GM12878 (cell line): Measurements from ENCODE around the gene TRIOBP. TPM values are rescaled to one million over a fixed set of nuclear protein-coding genes. Genes with fewer than 3 reads are reported as not detected.

Experiments
- CREB1 ChIP-seq: IDR thresholded peaks from 2 replicates; pipeline ENCODE4 v1.6.1; 2012; ENCODE audit warnings: low read depth, mild to moderate bottlenecking, inconsistent platforms
- DPF2 ChIP-seq: fragments of 450-650 bp; IDR thresholded peaks from 2 replicates; pipeline ENCODE4 v1.6.1; 2017; ENCODE audit warnings: mild to moderate bottlenecking
- FOXM1 ChIP-seq: IDR thresholded peaks from 2 replicates; pipeline ENCODE4 v1.6.1; 2012; ENCODE audit warnings: low read depth, mild to moderate bottlenecking, inconsistent platforms, low read length, moderate library complexity
- HCFC1 ChIP-seq: fragments of 150-350 bp; IDR thresholded peaks from 2 replicates; pipeline ENCODE4 v1.6.1; 2014; ENCODE audit warnings: low read length
- POLR2AphosphoS2 ChIP-seq: IDR thresholded peaks from 2 replicates; pipeline ENCODE4 v1.6.1; 2011; ENCODE audit warnings: low read depth, mild to moderate bottlenecking, low read length, improper control_type of control experiment, moderate library complexity
- POLR2AphosphoS5 ChIP-seq: IDR thresholded peaks from 2 replicates; pipeline ENCODE4 v1.6.1; 2011; ENCODE audit warnings: mild to moderate bottlenecking, low read length, inconsistent platforms
- RAD21 ChIP-seq: IDR thresholded peaks from 2 replicates; pipeline ENCODE4 v1.6.1; 2011; ENCODE audit warnings: mild to moderate bottlenecking, low read depth, low read length, moderate library complexity; ENCODE audit not compliant: insufficient read depth
- RAD51 ChIP-seq: fragments of 450-650 bp; IDR thresholded peaks from 2 replicates; pipeline ENCODE4 v1.6.1; 2016; ENCODE audit warnings: moderate library complexity, mild to moderate bottlenecking, inconsistent platforms
- RCOR1 ChIP-seq: conservative IDR thresholded peaks from 2 replicates; pipeline ENCODE4 v1.6.1; 2012; ENCODE audit warnings: low read depth, low read length, improper control_type of control experiment
- SMAD5 ChIP-seq: IDR thresholded peaks from 2 replicates; pipeline ENCODE4 v1.6.1; 2016; ENCODE audit warnings: antibody characterized with exemption, low read depth
- SUPT20H ChIP-seq: IDR thresholded peaks from 2 replicates; pipeline ENCODE4 v1.6.1; 2011; ENCODE audit warnings: low read depth, mild to moderate bottlenecking, low read length, moderate library complexity, borderline replicate concordance; ENCODE audit not compliant: control insufficient read depth
- TBL1XR1 ChIP-seq: IDR thresholded peaks from 2 replicates; pipeline ENCODE4 v1.6.1; 2012; ENCODE audit warnings: low read depth, low read length, improper control_type of control experiment
- TCF3 ChIP-seq: IDR thresholded peaks from 2 replicates; pipeline ENCODE4 v1.6.1; 2012; ENCODE audit warnings: low read depth, mild to moderate bottlenecking, low read length, borderline replicate concordance; ENCODE audit not compliant: insufficient read depth
- polyA plus RNA-seq, 11 experiments: library from polyadenylated mRNA; depleted of rRNA in 4 of 11; unstranded in 6 of 11; stranded (reverse) in 5 of 11; fragments of >200 nt; fragmentation: Nextera tagmentation in 4 of 11; fragmentation: Illumina TruSeq in 1 of 11; extraction: Ambion mirVana in 4 of 11; extraction: Trizol in 1 of 11; gene quantifications; 1 replicate in 1 of 11; 2 replicates in 10 of 11; pipeline versions ENCODE4 v1.2.1 to v1.2.3, GENCODE V29; 2011 to 2016; ENCODE audit warnings: inconsistent platforms in 2 of 11, missing spikeins in 2 of 11, low read depth in 1 of 11
- total RNA-seq, 4 experiments: library from RNA; depleted of rRNA in 3 of 4; stranded (reverse); fragments of >200 nt in 3 of 4; fragmentation: Illumina TruSeq in 1 of 4; extraction: Trizol in 1 of 4; gene quantifications; 2 replicates each; pipeline versions ENCODE4 v1.2.1 to v1.2.3, GENCODE V29; 2013 to 2021
- TF ChIP-seq, protein P1 (sequence below): fragments of 450-650 bp; formaldehyde crosslinking; IDR thresholded peaks from 2 replicates; pipeline ENCODE4 v1.4.0; 2020; ENCODE audit warnings: mild to moderate bottlenecking, moderate library complexity
- TF ChIP-seq, protein P2 (sequence below): fragments of 450-650 bp; IDR thresholded peaks from 2 replicates; pipeline ENCODE4 v1.6.1; 2016; ENCODE audit warnings: mild to moderate bottlenecking
- TF ChIP-seq, protein P3 (sequence below): IDR thresholded peaks from 2 replicates; pipeline ENCODE4 v1.6.1; 2011; ENCODE audit warnings: low read depth, low read length, improper control_type of control experiment, borderline replicate concordance
- TF ChIP-seq, protein P4 (sequence below): fragments of 450-650 bp; IDR thresholded peaks from 2 replicates; pipeline ENCODE4 v1.6.1; 2017; ENCODE audit warnings: mild to moderate bottlenecking, low read depth, inconsistent platforms; ENCODE audit not compliant: poor library complexity, severe bottlenecking
- TF ChIP-seq, protein P5 (sequence below): IDR thresholded peaks from 2 replicates; pipeline ENCODE4 v1.6.1; 2012; ENCODE audit warnings: low read depth, low read length, improper control_type of control experiment
- TF ChIP-seq, protein P6 (sequence below): fragments of 450-650 bp; IDR thresholded peaks from 2 replicates; pipeline ENCODE4 v1.6.1; 2016; ENCODE audit warnings: mild to moderate bottlenecking

The TRIOBP gene
- total and polyA plus RNA-seq, 10 of the 15 experiments (the other 5 are each of a cell fraction or from before 2014, with no cell fraction given): 0.21 to 23.6 (median 11.9) TPM

DNA sequence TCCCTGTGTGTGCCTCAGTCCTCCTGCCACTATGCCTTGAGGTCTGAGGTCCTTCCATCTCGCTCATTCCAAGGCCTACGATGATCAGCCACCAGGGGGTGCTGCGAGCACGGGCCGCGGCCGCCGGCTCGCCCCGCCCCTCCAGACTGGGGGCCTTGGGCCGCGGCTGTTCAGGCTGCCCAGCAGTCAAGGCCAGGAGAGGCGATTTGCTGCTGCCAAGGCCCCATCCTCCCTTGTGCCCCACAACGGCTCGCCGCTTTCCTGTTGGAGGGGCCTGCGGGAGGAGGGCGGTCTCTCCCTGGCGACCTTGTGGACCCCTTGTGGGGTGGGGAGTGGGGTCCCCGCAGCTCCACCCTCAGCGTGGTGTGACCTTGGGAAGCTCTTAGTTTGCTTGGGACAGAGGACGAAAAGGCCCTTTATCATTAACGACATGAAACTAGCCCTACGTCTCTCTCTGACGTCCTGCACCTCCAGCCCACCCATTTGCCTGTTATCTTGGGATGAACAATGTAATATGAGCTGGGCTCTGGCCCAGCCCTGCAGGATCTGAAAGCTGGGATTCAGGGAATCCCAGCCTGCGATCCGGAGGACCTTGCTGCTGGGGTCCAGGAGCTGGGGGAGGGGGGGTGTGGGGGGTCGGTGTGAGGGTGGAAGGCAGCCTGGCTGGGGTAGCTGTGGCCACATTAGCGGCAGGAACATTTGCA is 121.0 kb downstream of the TRIOBP start (continued):
- TF ChIP-seq, protein P1, sequence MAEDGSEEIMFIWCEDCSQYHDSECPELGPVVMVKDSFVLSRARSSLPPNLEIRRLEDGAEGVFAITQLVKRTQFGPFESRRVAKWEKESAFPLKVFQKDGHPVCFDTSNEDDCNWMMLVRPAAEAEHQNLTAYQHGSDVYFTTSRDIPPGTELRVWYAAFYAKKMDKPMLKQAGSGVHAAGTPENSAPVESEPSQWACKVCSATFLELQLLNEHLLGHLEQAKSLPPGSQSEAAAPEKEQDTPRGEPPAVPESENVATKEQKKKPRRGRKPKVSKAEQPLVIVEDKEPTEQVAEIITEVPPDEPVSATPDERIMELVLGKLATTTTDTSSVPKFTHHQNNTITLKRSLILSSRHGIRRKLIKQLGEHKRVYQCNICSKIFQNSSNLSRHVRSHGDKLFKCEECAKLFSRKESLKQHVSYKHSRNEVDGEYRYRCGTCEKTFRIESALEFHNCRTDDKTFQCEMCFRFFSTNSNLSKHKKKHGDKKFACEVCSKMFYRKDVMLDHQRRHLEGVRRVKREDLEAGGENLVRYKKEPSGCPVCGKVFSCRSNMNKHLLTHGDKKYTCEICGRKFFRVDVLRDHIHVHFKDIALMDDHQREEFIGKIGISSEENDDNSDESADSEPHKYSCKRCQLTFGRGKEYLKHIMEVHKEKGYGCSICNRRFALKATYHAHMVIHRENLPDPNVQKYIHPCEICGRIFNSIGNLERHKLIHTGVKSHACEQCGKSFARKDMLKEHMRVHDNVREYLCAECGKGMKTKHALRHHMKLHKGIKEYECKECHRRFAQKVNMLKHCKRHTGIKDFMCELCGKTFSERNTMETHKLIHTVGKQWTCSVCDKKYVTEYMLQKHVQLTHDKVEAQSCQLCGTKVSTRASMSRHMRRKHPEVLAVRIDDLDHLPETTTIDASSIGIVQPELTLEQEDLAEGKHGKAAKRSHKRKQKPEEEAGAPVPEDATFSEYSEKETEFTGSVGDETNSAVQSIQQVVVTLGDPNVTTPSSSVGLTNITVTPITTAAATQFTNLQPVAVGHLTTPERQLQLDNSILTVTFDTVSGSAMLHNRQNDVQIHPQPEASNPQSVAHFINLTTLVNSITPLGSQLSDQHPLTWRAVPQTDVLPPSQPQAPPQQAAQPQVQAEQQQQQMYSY: no peak
- TF ChIP-seq, protein P2, sequence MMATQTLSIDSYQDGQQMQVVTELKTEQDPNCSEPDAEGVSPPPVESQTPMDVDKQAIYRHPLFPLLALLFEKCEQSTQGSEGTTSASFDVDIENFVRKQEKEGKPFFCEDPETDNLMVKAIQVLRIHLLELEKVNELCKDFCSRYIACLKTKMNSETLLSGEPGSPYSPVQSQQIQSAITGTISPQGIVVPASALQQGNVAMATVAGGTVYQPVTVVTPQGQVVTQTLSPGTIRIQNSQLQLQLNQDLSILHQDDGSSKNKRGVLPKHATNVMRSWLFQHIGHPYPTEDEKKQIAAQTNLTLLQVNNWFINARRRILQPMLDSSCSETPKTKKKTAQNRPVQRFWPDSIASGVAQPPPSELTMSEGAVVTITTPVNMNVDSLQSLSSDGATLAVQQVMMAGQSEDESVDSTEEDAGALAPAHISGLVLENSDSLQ: no peak
- TF ChIP-seq FOXM1: no peak
- TF ChIP-seq RCOR1: no peak
- TF ChIP-seq POLR2AphosphoS2: 0 out of 2 replicates have a peak, but pooled peaks have one; percentile 11
- TF ChIP-seq, protein P3, sequence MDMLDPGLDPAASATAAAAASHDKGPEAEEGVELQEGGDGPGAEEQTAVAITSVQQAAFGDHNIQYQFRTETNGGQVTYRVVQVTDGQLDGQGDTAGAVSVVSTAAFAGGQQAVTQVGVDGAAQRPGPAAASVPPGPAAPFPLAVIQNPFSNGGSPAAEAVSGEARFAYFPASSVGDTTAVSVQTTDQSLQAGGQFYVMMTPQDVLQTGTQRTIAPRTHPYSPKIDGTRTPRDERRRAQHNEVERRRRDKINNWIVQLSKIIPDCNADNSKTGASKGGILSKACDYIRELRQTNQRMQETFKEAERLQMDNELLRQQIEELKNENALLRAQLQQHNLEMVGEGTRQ: no peak
- TF ChIP-seq, protein P4, sequence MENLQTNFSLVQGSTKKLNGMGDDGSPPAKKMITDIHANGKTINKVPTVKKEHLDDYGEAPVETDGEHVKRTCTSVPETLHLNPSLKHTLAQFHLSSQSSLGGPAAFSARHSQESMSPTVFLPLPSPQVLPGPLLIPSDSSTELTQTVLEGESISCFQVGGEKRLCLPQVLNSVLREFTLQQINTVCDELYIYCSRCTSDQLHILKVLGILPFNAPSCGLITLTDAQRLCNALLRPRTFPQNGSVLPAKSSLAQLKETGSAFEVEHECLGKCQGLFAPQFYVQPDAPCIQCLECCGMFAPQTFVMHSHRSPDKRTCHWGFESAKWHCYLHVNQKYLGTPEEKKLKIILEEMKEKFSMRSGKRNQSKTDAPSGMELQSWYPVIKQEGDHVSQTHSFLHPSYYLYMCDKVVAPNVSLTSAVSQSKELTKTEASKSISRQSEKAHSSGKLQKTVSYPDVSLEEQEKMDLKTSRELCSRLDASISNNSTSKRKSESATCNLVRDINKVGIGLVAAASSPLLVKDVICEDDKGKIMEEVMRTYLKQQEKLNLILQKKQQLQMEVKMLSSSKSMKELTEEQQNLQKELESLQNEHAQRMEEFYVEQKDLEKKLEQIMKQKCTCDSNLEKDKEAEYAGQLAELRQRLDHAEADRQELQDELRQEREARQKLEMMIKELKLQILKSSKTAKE: no peak
- 0 out of 2 replicates have a peak, but pooled peaks have one; percentile 18 for TF ChIP-seq CREB1
- TF ChIP-seq RAD21: peak; percentile 82
- TF ChIP-seq TBL1XR1: 0 out of 2 replicates have a peak, but pooled peaks have one; percentile 37
- TF ChIP-seq RAD51: no peak
- no peak for TF ChIP-seq TCF3
- TF ChIP-seq SMAD5: no peak
- TF ChIP-seq POLR2AphosphoS5: no peak
- TF ChIP-seq SUPT20H: no peak
- TF ChIP-seq, protein P5, sequence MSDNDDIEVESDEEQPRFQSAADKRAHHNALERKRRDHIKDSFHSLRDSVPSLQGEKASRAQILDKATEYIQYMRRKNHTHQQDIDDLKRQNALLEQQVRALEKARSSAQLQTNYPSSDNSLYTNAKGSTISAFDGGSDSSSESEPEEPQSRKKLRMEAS: no peak
- no peak for TF ChIP-seq DPF2
- TF ChIP-seq, protein P6, sequence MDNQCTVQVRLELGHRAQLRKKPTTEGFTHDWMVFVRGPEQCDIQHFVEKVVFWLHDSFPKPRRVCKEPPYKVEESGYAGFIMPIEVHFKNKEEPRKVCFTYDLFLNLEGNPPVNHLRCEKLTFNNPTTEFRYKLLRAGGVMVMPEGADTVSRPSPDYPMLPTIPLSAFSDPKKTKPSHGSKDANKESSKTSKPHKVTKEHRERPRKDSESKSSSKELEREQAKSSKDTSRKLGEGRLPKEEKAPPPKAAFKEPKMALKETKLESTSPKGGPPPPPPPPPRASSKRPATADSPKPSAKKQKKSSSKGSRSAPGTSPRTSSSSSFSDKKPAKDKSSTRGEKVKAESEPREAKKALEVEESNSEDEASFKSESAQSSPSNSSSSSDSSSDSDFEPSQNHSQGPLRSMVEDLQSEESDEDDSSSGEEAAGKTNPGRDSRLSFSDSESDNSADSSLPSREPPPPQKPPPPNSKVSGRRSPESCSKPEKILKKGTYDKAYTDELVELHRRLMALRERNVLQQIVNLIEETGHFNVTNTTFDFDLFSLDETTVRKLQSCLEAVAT: no peak
- no peak for TF ChIP-seq HCFC1
